GM18517 (cell line): ENCODE results near the gene TTN.

ENCODE experiments used
- ATAC-seq: cut with Tn5 transposase; IDR thresholded peaks from one replicate; pipeline ENCODE4 v1.9.1; 2021; ENCODE audit warnings: mild to moderate bottlenecking, moderate library complexity; ENCODE audit not compliant: unreplicated experiment

Gene TTN

GRCh38 chr2:178819147-178819875 is 12.1 kb upstream of the TTN start:
- peak; percentile 7 for ATAC-seq

- no peak for ATAC-seq
Observed at GRCh38 chr2:178811901-178812300, 4.7 kb upstream of the TTN start.

GRCh38 chr2:178811045-178811444 is 3.8 kb upstream of the TTN start:
- no peak for ATAC-seq

GRCh38 chr2:178810422-178810821 is 3.2 kb upstream of the TTN start:
- no peak for ATAC-seq

GRCh38 chr2:178806543-178806942 is 680 bp downstream of the TTN start:
- no peak for ATAC-seq

GRCh38 chr2:178805457-178805856 is 1.8 kb downstream of the TTN start:
- no peak for ATAC-seq

GRCh38 chr2:178804791-178805190 is 2.4 kb downstream of the TTN start:
- ATAC-seq = peak; percentile 86

- ATAC-seq = no peak
Observed at GRCh38 chr2:178800510-178800909, 6.7 kb downstream of the TTN start.

- ATAC-seq = no peak
Observed at GRCh38 chr2:178799305-178799704, 7.9 kb downstream of the TTN start.

- ATAC-seq = no peak
Observed at GRCh38 chr2:178796079-178796677, 11.0 kb downstream of the TTN start.

GRCh38 chr2:178787934-178788333 is 19.3 kb downstream of the TTN start:
- ATAC-seq = no peak

- no peak for ATAC-seq
Observed at GRCh38 chr2:178787155-178787554, 20.1 kb downstream of the TTN start.

- ATAC-seq = no peak
Observed at GRCh38 chr2:178783889-178784288, 23.3 kb downstream of the TTN start.

- ATAC-seq = no peak
Observed at GRCh38 chr2:178782236-178782635, 25.0 kb downstream of the TTN start.

GRCh38 chr2:178777577-178777976 is 29.6 kb downstream of the TTN start:
- no peak for ATAC-seq

- no peak for ATAC-seq
Observed at GRCh38 chr2:178776751-178777150, 30.5 kb downstream of the TTN start.

GRCh38 chr2:178775975-178776374 is 31.2 kb downstream of the TTN start:
- no peak for ATAC-seq

GRCh38 chr2:178770518-178770917 is 36.7 kb downstream of the TTN start:
- ATAC-seq = no peak

- no peak for ATAC-seq
Observed at GRCh38 chr2:178767094-178768060, 39.8 kb downstream of the TTN start.

GRCh38 chr2:178764097-178764496 is 43.1 kb downstream of the TTN start:
- ATAC-seq = no peak

GRCh38 chr2:178761759-178762371 is 45.4 kb downstream of the TTN start:
- peak; percentile 71 for ATAC-seq
